GM18909 (cell line): Measurements from ENCODE around the gene ZNF490.
"Not testable (repeated sequence)": the region's sequence is repeated elsewhere in the genome, so short reads cannot be mapped to it uniquely, and the experiment has no call there.

Source experiments
- ATAC-seq: cut with Tn5 transposase; IDR thresholded peaks from one replicate; pipeline ENCODE4 v1.9.1; 2021; ENCODE audit warnings: mild to moderate bottlenecking; ENCODE audit not compliant: unreplicated experiment, poor library complexity

ZNF490 gene

DNA sequence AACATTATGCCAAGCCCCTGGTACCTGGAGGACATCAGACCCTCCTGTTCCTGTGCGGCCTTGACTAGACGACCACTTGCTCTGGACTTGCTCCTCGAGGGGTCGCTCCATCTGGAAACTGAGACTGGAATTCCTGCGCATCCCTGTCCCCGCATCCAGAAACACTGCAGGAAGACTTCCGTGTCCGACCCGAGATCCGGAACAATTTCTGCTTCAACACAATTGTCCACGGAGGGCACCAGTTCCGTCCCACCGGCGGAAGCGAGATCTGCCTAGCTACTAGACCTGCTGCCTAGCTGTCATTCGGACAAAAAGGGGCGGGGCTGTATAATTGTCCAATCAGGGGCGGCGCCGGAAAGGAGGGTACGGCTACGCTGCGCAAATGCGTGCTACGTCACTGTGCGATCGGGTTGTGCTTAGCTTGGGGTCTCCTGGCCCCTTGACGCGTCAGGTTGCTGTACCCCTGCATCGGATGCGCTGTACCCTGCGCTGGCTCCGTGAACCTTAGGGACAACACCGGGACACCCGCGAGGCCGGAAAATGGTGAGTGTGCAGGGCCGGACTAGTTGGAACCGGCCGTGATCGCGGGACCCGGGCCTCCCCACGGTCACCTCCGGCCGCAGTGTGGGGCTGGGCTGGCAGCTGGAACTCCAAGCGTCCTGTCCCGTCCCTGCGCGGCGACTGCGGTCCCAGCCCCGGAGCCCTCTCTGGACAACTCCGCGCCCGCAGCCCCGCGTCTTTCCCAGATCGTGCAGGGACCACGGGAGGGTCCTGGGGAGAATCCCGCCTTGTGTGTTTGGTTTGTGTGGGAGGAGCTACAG lies at the start of gene ZNF490, which contains the start of gene ZNF791:
Gene ZNF490 (minus strand): TSS at position 274 of the 821 bp plus-strand sequence. CDS start 133 bp downstream, at position 141.
Gene ZNF791 (plus strand): TSS at position 381 of the 821 bp plus-strand sequence. CDS start 160 bp downstream, at position 541.
- ATAC-seq, result peak; percentile 76

DNA sequence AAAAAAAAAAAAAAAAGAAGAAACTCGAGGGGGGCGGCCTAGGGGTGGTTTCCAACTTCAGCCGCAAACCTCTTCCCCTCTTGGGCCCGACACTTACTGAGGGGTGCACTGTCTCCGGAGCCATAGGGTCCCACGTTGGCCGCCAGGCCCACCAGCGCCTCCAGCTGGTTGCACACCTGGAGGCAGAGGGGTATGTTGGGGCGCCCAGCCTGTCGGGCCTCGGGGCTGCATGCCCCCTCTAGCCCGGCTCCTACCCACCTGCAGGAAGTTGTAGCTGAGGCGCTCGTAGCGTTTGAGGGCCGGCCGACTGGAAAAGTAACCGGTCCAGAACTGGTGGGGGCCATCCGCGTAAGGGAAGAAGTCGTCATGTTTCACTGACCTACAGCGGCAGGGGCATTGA lies 47.4 kb upstream of the ZNF490 start:
- ATAC-seq, result no peak

DNA sequence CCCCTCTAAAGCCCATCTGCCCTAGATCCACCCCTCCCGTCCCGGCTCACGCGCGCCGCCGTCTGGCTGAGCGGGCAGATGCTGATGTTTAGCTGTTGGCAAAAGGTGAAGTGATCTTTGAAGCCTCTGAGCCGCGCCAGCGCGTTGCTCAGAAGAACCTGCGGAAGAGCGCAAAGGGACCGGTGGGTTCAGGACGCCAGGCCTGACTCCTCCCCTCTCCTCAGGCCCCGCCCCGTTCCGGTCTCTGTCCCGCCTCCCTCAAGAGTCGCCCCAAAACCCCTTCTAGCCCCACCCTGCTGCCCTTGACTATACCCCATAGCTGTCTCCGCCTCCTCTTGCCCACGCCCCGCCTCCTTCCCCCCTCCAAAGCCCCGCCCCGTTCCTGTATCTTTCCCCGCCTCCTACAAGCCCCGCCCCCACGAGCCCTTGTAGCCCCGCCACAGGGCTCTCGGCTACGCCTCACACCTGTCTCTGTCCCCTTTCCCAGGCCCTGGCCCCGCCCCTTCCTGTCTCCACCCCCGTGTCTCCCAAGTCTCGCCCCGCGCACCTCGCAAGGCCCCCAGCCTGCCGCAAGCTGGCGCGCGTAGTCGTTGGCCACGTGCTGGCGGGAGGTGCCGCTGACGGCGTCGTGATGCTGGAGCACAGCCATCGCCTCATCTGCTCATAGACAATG lies 46.4 kb upstream of the ZNF490 start:
- no peak for ATAC-seq

DNA sequence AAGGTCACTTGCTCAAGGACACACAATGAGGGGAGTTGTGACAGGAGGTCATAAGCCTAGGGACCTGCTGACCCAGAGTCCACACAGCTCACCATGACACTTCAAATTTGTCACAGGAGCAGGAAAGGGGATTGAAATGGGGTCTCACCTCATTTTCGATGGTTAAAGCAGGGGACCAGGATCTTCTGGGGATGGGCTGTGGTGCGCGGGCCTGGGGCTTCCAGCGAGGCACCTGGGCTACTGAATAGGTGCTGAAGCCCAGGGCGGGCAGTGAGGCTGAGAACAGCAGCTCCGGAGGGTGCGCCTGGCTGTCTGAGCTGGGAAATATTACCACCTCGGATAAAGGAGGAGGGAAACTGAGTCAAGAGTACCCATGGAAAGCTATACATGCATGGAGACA lies 44.9 kb upstream of the ZNF490 start:
- no peak for ATAC-seq

GRCh38 chr19:12652219-12652618 lies 41.6 kb upstream of the ZNF490 start:
- ATAC-seq, result no peak

DNA sequence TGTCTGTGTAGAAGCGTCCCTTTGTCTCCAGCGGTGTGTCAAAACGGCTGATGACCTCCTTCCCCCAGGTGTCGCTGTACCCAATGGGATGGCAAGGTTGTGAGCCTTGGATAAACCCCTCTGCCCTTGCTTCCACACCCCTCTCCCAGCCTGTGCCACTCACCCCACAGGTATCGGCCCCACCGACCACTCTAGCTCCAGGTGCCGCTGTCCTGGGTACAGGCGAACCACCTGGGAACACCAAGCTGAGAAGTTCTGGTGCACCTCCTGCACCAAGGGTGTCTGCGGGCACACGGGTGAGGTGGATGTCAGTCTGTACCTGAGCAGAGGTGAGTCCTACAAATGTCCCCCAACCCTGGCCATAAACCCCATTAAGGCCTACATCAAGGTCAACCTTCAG lies 39.3 kb upstream of the ZNF490 start:
- no peak for ATAC-seq

- no peak for ATAC-seq
Measured at GRCh38 chr19:12648088-12648487, 37.5 kb upstream of the ZNF490 start.

DNA sequence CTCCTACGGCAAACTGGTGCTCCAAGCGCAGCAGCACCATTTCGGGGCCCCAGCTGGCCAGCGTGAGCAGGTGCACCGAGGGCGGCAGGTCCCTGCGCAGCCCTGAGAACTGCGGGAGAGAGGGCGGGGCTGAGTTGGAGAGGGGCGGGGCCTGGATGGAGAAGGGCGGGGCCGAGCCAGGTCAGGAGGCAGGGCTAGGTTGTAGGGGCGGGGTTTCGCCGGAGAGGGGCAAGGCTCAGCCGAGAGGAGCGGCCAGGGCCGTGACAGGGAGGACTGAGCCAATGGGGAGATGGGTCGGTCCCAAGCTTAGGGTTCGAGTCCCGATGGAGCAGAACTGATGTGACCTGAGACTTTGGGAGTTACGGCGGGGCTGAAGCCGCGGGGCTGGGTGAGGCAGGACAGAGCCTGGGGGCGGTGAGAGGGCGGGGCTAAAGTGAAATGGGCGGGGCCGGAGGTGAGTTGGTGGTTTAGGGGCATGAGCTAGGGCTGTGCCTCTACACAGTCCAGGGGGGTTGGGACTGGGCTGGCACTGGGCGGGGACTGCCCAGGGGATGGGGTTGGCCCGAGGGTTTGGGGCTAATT lies 37.0 kb upstream of the ZNF490 start:
- no peak for ATAC-seq

GRCh38 chr19:12647047-12647446 lies 36.4 kb upstream of the ZNF490 start:
- no peak for ATAC-seq

DNA sequence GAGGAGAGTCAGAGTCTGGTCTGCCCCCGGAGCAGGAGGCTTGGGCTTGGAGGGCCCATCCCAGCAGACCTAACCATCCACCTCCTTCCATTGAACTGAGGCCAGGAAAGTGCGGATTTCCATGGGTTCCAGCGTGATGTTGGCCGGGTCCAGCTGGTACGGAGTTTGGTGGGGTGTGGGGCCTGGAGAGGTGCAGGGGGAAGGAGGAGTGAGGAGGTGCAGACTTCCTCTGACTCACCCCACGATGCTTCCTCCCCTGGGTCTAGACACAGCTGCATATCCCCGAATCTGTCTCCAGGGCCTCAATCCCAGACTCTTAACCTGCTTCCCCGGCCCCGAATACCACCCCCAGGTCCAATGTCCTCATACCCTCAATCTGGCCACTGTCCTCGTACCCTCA lies 35.9 kb upstream of the ZNF490 start:
- ATAC-seq, result no peak

GRCh38 chr19:12643716-12644115 lies 33.1 kb upstream of the ZNF490 start:
- ATAC-seq, result not testable (repeated sequence)

DNA sequence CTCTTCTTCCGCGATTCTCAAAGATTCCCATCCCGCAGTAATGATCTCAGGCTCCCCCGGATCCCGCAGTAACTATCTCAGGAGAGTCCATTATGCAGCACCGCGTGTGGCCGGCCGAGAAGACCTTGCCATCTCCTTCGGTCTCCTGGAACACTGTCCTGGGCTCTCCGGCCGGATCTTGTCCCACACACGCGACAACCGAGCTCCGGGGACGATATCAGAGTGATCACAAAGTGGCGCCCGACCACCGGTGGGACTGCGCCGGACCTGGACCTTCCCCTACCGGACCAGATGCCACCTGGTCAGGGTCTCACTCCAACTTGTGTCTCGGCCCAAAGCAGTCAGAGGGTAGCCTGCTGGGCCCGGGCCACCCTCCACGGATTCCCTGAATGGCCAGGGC lies 31.9 kb upstream of the ZNF490 start:
- no peak for ATAC-seq

DNA sequence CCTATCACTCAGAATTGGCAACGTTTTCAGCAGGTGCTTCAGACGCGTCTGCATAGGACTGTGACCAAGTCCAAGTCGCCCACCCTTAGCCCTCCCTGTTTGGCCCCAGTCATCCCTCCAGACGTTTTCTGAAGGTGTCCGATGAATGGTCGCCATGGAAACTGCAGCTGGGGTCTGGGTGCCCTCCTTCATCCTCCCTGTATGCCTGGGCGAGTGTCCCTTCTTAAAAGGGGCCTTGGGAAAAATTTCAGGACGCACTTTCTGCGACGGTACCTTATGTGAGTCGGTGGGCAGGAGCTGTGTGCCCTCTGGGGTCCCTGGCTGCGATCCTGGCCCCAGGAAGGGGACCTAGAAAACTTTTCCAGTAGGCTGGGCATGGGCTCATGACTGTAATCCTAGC lies 30.8 kb upstream of the ZNF490 start:
- no peak for ATAC-seq

DNA sequence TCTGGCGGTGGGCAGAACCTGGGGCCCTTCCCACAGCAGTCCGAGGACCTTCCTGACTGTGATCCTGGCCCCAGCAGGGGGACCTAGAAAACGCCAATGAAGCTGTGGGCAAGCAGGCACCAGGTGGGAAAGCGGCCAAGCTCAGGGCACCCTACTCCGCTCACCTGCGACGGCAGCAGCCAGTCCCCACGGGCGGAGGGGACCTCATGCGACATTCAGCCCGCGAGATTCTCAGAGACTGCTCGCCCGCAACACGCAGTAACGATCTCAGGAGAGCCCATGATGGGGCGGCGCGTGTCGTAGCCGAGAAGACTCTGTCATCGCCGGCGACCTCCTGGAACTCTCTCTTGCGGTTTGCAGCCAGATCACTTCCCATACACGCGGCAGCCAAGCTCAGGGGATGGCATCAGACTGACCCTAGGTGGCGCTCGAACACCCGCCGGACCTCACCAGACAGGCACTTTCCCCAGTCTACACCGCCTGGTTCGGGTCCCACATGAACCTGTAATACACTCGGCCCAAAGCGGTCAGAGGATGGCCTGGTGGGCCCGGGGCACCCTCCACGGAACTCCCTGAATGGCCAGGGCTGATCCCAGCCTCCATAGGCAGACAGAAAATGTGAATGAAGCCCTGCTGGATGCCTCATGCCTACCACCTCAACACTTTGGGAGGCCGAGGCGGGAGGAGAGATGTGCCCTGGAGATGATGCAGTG lies 29.4 kb upstream of the ZNF490 start:
- peak; percentile 50 for ATAC-seq

- ATAC-seq, result no peak
Measured at GRCh38 chr19:12638611-12639182, 28.1 kb upstream of the ZNF490 start.

DNA sequence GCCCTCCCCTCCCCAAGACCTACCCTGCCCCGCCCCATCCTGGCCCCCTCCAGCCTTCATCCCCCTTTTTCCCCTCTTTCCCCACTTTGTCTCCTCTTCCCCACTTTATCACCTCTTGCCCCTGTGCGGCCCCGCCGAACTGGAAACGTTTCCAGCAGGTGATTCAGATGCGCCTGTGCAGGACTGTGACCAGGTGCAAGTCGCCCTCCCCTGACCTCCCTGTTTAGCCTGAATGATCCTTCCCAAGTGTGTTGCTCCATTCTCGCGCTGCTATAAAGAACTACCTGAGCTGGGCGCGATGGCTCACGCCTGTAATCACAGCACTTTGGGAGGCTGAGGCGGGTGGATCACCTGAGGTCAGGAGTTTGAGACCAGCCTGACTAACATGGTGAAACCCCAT lies 26.0 kb upstream of the ZNF490 start:
- ATAC-seq, result no peak

GRCh38 chr19:12629215-12629614 lies 18.6 kb upstream of the ZNF490 start:
- no peak for ATAC-seq

- no peak for ATAC-seq
Measured at GRCh38 chr19:12628040-12629022, 17.7 kb upstream of the ZNF490 start.

GRCh38 chr19:12626958-12627357 lies 16.3 kb upstream of the ZNF490 start:
- ATAC-seq, result no peak
